Measurements from ENCODE around the gene SCFD2. TPM values are rescaled to one million over a fixed set of nuclear protein-coding genes. Genes with fewer than 3 reads are reported as not detected.

The SCFD2 gene
- total RNA-seq, 4 donors from 2014 or later, result 8.9 to 16.0 (median 14.8) TPM

GRCh38 chr4:52919461-52919860 lies 446.4 kb downstream of the SCFD2 start:
- no peaks in the 10 kb centered on the region for H3K27me3 ChIP-seq
- no peaks in the 10 kb centered on the region for H3K36me3 ChIP-seq
- no peak overlapping the region for H3K27ac ChIP-seq
- no peak for ATAC-seq
- no peak for DNase-seq
- no peaks in the 10 kb centered on the region for H3K4me1 ChIP-seq
- intact Hi-C loops (cut with DNase I; ENCODE audit: low total_unique reads) (no loop called here), in situ Hi-C loops (cut with MboI; ENCODE audit: low sequenced_read_pairs in 4 of 4) (no loop called here)
- no peak overlapping the region for H3K4me3 ChIP-seq
- no peaks in the 10 kb centered on the region for H3K9me3 ChIP-seq
- TF ChIP-seq POLR2A (IDR thresholded peaks at IDR 0.05) (no peak), CTCF (IDR thresholded peaks at IDR 0.05 in 4 of 5, conservative IDR thresholded peaks at IDR 0.05 in 1 of 5) (no peak)

GRCh38 chr4:52917817-52918216 lies 448.0 kb downstream of the SCFD2 start:
- Histone ChIP-seq H3K4me1 (no peaks in the 10 kb centered on the region), H3K27ac (no peak overlapping the region), H3K4me3 (no peak overlapping the region), H3K27me3 (no peaks in the 10 kb centered on the region), H3K9me3 (no peaks in the 10 kb centered on the region), H3K36me3 (no peaks in the 10 kb centered on the region)
- DNase-seq, result no peak
- TF ChIP-seq CTCF (IDR thresholded peaks at IDR 0.05 in 4 of 5, conservative IDR thresholded peaks at IDR 0.05 in 1 of 5) (no peak), POLR2A (IDR thresholded peaks at IDR 0.05) (no peak)
- ATAC-seq, result no peak
- intact Hi-C loops (cut with DNase I; ENCODE audit: low total_unique reads), result no loop called here
- in situ Hi-C loops (cut with MboI; ENCODE audit: low sequenced_read_pairs in 4 of 4), result no loop called here

GRCh38 chr4:52915730-52916300 lies 450.0 kb downstream of the SCFD2 start:
- no peak overlapping the region for H3K4me3 ChIP-seq
- H3K4me1 ChIP-seq, result no peaks in the 10 kb centered on the region
- TF ChIP-seq CTCF (IDR thresholded peaks at IDR 0.05 in 4 of 5, conservative IDR thresholded peaks at IDR 0.05 in 1 of 5) (no peak), POLR2A (IDR thresholded peaks at IDR 0.05) (no peak)
- H3K27me3 ChIP-seq, result no peaks in the 10 kb centered on the region
- no peak overlapping the region for H3K27ac ChIP-seq
- H3K36me3 ChIP-seq, result no peaks in the 10 kb centered on the region
- ATAC-seq, result no peak
- DNase-seq, result no peak
- H3K9me3 ChIP-seq, result no peaks in the 10 kb centered on the region
- in situ Hi-C loops (cut with MboI; ENCODE audit: low sequenced_read_pairs in 4 of 4) (no loop called here), intact Hi-C loops (cut with DNase I; ENCODE audit: low total_unique reads) (no loop called here)

GRCh38 chr4:52915191-52915590 lies 450.7 kb downstream of the SCFD2 start:
- Histone ChIP-seq H3K4me1 (no peaks in the 10 kb centered on the region), H3K4me3 (no peak overlapping the region), H3K9me3 (no peaks in the 10 kb centered on the region), H3K36me3 (no peaks in the 10 kb centered on the region), H3K27me3 (no peaks in the 10 kb centered on the region), H3K27ac (no peak overlapping the region)
- ATAC-seq, result no peak
- intact Hi-C loops (cut with DNase I; ENCODE audit: low total_unique reads) (no loop called here), in situ Hi-C loops (cut with MboI; ENCODE audit: low sequenced_read_pairs in 4 of 4) (no loop called here)
- no peak for DNase-seq
- TF ChIP-seq CTCF (IDR thresholded peaks at IDR 0.05 in 4 of 5, conservative IDR thresholded peaks at IDR 0.05 in 1 of 5), result no peak
- no peak for TF ChIP-seq POLR2A (IDR thresholded peaks at IDR 0.05)

GRCh38 chr4:52914051-52914605 lies 451.7 kb downstream of the SCFD2 start:
- TF ChIP-seq POLR2A (IDR thresholded peaks at IDR 0.05), result no peak
- no peak for TF ChIP-seq CTCF (IDR thresholded peaks at IDR 0.05 in 4 of 5, conservative IDR thresholded peaks at IDR 0.05 in 1 of 5)
- ATAC-seq (no peak), DNase-seq (no peak)
- Histone ChIP-seq H3K27me3 (no peaks in the 10 kb centered on the region), H3K4me1 (no peaks in the 10 kb centered on the region), H3K36me3 (no peaks in the 10 kb centered on the region), H3K9me3 (no peaks in the 10 kb centered on the region), H3K4me3 (no peak overlapping the region), H3K27ac (no peak overlapping the region)
- in situ Hi-C loops (cut with MboI; ENCODE audit: low sequenced_read_pairs in 4 of 4), result no loop called here
- intact Hi-C loops (cut with DNase I; ENCODE audit: low total_unique reads), result no loop called here
